ENCODE measurements around the gene FBXO5. TPM values are rescaled to one million over a fixed set of nuclear protein-coding genes. Genes with fewer than 3 reads are reported as not detected.

Gene FBXO5
- total and polyA plus RNA-seq, 2 experiments from 2014 or later, result 49.6 to 51.2 TPM

- TF ChIP-seq ZNF462 (CRISPR knock-in tag; IDR thresholded peaks at IDR 0.05) (no peak), CREB1 (CRISPR knock-in tag; IDR thresholded peaks at IDR 0.05; ENCODE audit: low read depth) (no peak), EZH2 (IDR thresholded peaks at IDR 0.05; ENCODE audit: low read depth, unreplicated experiment) (no peak), POLR2AphosphoS5 (IDR thresholded peaks at IDR 0.05; ENCODE audit: low read depth) (no peak), STAT1 (IDR thresholded peaks at IDR 0.05; ENCODE audit: unreplicated experiment) (no peak), REST (IDR thresholded peaks at IDR 0.05; ENCODE audit: unreplicated experiment) (no peak), ZNF114 (CRISPR knock-in tag; IDR thresholded peaks at IDR 0.05) (no peak)
Measured at GRCh38 chr6:152957796-152958195, 25.0 kb downstream of the FBXO5 start (continued).
